NCI-H2171 (cell line): ENCODE results near the gene PDE3A.

Experiments
- DNase-seq: peaks from one replicate; lab custom pipeline; 2025; lab: John Stamatoyannopoulos, UW

Gene PDE3A

DNA sequence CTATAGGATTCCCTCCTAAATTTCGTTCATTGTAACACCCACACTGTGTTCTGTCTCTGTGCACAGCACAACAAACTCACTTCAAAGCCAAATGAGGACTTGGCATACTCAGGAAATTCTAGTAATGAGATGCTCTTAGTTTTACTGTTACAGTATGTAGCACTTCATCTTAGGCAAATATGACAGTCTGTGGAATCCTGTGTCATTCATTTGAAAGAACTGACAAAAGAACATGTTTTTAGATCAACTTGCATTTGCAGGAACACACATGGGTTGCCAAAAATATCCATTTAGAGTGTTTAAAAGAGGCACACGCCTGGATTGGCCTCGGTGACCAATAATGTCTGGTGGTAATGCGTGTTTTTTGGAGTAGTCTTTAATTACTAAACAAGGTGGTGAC is 56.5 kb downstream of the PDE3A start:
- no peak for DNase-seq

DNA sequence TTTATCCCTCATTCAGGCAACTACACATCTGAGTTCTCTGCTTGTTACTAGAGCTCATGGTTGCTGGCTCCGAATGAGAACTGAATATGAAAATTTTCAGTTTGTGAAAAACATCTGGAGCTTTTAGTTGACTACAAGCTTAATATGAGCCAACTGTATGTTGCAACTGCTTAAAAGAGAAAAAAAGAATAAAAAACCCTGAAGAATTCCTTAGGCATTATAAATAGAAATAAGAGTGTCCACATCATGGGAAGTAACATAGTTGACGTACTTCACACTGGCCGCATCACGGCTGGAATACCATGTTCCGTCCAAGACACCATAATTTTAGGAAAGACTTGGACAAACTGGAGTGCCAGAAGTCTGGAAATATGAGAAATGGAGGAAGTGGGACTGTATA is 57.9 kb downstream of the PDE3A start:
- no peak for DNase-seq

DNA sequence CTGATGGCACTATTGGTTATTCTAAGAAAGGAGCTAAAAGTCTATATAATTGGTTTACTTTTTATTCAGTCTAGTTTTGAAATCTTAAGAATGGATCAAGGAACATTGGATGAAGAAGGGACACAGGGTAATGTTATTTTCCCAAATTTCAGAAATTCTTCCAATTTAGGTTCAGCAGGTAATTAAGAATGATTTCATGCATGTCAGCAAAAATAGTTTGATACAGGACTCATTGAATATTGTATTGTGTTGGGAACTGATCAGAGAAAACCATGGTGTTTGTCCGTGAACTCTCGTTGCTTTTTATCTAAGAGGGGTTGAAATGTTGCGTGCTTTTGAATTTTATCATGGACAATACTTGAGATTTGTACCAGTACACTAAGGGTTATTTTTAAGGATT is 58.6 kb downstream of the PDE3A start:
- DNase-seq = no peak

DNA sequence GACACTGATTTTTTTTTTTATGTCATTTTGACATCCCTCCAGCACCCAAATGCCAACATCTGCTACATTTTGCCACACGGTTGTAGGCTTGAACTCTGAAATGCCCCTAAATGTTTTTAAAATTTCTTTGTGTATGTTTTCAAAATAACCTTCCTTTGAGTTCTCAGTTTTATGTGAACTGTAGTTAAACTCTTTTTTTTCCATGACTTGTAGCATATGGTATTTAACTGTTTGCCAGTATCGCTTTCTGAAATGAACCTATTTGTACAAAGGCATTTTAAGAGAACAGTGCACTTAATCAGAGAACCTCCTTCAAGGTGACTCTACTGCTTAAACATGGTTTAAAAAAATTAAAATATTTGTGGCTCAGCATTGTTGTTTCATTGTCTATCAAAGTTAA is 61.5 kb downstream of the PDE3A start:
- no peak for DNase-seq

DNA sequence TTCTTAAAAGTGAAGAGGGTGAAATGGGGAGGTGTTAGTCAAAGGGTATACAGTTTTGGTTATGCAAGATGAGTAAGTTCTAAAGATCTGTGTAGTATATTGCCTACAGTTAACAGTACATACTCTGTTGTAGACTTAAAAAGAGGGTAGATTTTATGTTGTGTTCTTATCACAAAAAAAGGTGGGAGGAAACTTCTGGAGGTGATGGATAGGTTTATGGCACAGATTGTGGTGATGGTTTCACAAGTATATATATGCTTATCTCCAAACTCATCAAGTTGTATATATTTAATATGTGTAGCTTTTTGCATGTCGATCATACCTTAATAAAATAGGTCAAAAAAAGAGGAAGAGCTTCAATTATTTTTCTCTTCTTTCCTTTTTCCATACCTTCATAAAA is 64.0 kb downstream of the PDE3A start:
- DNase-seq = no peak

DNA sequence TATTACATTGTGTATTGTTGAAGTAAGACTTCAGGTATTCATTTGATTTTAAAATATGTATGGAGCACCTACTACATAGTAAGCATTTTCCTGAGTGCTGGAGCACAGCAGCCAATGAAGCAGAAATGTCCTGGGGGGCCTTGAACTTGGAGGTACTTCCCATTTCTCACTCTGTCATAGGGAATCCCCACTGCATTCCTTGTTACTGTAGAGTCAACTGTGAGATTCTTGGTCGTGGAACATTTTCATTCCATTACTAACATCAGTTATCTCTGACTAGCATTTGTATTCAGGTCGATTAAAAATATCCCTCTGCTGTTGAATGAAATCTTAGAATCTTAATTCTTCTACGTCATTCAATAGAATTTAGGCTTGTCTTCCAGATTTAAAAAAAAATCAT is 66.7 kb downstream of the PDE3A start:
- no peak for DNase-seq

DNA sequence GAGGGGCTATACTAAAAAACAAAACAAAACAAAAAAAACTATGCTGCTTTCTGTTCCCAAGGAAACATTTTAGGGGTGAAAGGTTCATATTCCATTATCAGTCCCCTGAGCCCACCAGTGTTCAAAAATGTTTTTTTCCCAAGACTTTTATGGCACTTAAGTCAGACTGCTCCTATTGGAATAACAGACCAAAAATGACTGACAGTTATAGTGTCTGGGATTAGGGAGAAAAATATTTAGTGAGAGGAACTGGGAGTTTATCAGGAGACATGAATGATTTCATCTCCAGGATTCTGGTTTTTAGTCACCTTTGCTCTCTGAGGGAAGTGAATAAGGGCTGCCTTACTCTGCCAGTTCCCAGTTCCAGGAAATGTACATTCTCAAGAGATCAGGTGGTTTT is 68.0 kb downstream of the PDE3A start:
- no peak for DNase-seq

DNA sequence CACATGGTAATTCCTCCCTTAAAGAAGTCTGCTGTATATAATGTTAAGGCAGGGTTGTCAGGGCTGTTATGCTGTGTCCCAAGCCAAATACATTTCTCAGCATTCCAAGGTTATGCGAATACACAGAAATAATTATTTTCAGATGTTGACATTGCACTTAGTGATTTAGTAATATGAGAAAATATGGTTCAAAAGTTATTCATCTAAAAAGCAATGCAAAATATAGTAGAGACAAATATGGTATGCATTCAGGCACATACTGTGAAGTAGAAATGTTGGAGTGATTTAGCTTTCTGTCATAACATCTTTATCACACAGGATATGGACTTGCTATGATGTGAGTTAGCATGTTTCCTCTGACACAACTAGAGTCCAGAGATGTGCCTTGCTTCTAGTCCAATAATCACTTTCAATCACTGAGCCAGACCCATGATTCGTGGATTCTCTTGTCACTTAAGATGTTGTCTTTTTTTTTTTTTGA is 70.0 kb downstream of the PDE3A start:
- no peak for DNase-seq

DNA sequence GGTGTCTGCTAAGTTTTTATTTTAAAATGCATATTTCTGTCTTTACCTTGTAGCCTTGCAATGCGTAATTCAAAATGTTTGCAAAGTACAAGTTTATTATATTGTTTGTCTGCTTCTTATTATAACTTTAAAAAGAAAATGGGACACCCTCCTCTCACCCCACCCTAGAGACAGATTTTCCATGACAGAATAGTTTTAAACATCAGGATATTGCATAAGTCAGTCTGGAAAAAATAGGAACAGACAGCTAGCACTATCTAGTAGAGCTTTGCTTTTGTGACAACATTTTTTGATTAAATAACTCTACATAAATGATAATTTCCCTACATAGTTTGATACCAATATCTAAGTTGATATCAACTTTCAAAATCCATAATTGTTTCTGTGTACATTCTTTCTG is 71.3 kb downstream of the PDE3A start:
- DNase-seq = no peak

DNA sequence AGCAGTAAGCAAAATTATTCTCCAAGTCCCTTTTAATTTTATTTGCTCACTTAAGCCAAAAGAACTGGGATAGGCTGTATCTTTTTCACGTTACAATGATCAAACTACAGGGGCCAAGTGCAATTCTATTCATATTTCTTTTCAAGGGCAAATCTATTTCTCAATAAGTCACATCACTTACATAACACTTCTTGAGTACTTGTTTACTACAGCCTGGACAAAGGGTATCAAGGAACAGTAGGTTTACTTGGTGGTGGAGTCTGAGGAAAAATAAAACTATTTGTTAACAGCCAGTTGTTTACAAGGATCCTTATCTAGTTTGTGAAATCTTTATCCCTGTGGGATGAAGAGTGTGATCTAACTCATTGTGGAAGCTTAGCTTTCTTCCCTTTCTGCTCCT is 72.1 kb downstream of the PDE3A start:
- no peak for DNase-seq

DNA sequence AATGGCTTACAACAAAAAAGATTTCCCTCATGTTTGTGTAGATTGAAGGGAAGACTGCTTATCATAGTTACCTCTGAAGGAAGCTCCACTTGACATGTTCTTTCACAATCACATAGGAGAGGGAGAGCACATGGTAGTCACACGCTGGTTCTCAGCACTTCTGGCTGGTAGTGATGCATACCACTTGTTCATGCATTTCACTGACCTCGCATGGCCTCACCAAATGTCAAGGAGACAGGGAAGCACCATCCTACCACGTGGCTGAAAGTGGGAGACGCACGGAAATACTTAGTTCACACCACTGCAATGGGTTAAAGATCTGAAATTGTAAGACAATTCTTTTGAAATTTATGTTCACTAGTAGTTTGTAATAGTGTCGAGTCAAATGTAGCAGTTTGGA is 74.0 kb downstream of the PDE3A start:
- DNase-seq = no peak

DNA sequence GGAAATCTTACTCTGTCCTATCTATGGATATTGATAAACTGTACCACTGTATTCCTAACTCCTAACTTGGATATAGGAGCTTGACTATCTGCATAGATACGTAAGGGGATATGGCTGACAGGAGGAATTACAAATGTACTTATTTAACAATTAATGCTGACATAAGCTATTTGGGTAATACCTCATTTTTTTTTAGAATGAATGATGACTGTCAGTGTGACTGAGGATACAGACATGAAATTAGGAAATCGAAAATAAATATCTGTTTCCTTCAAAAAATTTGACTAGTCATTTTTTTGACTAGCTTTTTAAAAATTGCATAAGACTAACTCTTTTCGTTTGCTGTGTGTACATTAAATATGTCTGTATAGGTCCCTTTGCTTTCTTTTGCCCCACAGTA is 74.9 kb downstream of the PDE3A start:
- no peak for DNase-seq

DNA sequence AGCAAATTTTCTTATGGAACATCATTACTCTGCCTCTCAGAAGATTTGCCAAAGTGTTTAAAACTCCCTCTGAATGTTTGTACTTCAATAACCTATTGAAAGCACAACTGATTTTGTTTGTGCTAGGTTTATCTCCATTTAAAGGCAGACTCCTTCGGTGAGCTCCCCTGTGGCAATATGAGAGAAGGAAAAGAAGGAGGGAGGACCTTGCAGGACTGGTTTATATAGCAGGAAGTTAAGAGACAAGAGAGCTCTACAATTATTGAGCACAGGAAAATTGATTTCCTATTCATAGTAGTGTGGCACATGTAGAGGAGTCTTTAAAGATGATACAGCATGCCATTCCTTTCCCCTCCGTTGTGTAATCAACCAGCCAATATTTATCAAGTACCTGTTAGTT is 75.5 kb downstream of the PDE3A start:
- DNase-seq = no peak

DNA sequence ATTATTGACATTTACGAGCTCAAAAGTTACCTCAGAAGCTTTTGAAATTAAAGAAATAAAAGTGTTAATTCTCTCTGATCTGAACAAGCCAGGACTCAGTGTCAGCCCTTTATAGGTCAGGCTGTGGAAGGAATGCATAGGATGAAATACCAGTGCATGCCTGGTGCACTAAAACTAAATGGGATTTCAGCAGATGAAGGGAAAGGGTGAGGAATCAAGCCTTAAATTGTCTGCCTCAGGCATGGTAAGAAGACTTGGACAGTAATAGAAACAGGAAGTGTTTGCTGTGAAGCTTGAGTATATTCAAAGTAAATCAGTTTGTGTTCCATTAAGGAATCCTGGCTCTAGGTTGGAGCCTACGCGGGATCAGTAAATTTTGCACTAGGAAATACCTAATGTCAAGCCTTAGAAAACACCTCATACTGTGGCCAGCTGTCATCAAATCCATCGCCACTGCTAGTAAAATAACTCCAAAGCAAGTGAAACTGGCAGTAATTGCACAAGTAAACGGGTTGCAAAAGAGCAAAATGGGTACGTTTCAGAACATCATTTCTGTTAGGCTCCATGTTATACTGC is 76.3 kb downstream of the PDE3A start:
- DNase-seq = no peak

DNA sequence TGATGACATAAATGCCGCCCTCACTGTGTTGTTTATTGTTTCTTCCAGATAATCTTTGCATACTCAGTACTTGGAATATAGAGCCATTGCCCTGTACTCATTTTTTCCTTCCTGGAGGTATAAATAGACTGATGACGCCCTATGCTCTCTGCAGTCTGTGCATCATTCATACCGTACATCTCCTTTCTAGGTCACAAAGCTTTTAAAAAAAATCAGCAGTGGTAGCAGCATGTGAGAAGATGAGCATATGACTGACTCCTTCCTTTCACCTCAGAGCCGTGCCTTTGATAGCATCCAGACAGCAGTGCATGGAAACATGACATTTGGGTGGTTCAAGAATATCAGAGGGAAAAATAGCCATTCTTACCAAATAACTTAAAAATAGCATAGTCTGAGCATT is 77.3 kb downstream of the PDE3A start:
- DNase-seq = no peak

DNA sequence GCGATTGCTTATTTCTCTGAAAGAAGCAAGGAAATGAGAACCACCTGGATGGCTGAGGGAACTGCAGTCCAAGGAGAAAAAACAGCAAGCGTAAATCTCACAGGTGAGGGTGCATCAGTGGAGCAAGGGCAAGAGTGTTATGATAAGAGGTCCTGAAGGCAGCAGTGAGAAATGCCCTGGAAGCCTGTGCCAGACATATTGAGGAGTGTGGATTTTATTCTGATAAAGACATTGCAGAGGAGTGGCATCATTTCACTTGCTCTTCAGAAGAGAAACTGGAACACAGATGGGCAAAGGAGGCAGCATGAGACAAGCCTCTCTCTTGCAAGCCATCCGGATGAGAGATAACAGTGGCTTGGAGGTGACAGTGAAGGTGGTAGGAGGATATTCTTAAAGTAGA is 78.5 kb downstream of the PDE3A start:
- DNase-seq = no peak

DNA sequence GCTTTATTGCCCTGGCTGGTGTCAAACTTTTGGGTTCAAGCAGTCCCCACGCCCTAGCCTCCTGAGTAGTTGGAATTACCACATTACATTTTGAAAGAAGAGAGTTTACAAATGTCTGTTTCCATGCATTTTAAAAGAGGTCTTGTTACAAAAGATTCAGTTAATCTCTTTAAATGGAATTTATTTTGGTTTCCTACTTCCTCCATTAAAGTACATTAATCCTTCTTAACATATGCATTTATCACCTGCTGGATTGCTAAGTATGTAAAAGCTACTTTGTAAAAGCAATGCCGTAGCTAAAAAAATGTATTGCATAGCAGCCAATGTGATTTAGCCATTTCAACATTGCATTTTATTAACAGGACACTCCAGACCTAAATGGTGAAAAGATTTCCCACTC is 80.4 kb downstream of the PDE3A start:
- DNase-seq = no peak

DNA sequence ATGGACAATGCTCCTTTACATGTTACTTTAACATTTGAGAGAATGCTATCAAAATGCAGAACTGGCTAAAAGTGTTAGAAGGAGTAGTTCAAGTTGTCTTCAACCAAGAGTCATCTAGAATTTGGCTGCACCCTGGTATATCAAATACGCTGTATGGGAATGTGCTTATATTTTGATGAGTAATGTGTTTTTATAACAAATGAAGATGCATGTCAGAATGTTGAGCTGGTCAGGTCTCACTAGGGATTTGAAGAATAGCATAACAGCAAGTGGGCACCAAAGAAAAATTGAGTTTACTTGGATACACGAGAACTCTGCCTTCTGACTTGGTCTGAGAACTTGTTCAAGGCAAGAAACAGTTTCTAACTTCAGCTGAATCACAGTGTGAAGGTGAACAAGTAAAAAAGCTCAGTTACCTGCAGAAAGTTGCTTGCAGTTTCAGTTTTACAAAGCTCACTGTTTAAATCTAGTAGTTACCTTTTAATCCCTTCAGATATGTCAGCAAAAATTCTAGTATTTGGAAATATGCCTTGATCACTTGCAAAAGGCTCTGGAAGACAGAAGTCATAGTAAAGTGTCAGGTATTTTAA is 82.3 kb downstream of the PDE3A start:
- no peak for DNase-seq

DNA sequence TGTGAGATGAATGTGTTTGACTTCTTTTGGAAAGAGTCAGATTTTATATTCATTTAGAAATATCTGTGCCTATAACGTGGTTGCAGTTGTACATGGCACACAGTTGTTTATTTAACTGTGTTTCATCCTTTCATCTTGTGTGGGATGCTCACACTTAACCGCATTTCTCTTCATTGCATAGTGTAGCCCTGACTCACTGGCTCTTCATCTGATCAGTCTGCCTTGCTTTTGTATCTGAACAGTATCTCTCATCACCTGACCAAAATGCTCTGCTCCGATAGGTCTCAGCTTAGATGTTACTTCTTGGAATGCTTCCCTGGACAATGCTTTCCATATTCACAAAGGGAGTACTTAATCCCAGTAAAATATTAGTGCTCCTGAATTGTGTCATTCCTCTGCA is 83.4 kb downstream of the PDE3A start:
- DNase-seq = no peak

DNA sequence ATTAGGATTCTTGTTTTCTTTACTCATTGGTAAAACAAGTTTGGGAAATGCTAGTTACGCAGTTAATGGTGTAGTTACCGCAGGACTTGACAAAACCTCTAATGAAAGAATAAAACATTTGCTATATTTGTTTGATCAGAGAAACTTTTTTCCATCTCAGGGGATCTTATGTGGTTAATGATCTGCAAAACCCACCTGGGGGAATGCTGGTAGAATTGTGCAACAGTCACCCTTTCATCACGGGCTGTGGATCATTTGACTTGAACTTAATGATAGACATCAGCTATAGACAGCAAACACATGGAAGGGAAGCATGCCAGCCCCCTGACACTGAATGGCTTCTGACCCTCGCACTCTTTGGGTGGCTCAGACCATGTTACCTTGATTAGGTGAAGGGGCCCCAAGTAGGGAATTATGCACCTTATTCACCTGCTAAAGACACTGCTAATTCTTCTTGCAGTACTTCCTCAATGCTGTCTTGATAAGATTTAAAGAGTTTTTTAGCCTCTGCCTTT is 84.2 kb downstream of the PDE3A start:
- DNase-seq = no peak

DNA sequence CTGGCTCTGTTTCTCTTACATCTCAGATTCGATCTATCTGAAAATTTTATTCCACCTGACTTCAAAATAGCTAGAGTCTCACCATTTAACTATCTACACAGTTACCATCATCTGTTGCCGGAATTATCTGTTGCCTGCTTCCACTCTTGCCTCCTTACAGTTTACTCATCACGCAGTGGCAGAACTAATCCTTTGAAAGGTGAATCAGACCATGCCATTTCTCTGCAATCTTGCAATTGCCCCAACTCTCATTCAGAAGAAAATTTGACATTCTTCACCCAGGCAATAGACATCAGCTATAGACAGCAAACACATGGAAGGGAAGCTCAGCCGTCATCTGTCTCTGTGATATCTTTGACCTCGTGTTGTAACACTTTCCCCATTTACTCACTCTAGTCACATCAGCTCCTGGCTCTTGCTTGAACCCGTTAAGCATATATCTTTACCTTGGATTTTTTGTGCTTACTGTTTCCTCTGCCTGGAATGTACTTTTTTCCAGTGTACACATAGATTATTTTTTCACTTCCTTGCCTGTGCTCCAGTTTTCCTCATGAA is 85.5 kb downstream of the PDE3A start:
- DNase-seq = no peak

DNA sequence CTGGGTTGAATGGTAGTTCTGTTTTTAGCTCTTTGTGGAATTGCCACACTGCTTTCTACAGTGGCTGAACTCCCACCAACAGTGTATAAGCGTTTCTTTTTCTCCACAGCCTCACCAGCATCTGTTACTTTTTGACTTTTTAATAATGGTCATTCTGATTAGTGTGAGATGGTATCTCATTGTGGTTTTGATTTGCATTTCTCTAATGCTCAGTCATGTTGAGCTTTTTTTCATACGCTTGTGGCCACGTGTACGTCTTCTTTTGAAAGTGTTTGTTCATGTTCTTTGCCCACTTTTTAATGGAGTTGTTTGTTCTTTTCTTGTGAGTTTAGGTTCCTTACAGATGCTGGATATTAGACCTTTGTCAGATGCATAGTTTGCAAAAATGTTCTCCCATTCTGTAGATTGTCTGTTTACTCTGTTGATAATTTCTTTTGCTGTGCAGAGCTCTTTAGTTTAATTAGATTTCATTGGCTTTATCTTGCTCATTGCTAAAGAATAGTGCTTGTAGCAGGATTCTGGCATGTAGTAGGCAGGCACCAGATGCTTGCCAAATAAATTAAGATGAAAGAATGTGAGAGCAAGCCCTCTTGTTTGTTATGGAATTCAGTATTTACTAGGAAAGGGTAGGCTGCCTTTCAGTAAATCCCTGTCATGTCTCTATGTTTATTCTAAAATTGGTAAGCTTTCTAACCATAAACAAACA is 86.8 kb downstream of the PDE3A start:
- no peak for DNase-seq

DNA sequence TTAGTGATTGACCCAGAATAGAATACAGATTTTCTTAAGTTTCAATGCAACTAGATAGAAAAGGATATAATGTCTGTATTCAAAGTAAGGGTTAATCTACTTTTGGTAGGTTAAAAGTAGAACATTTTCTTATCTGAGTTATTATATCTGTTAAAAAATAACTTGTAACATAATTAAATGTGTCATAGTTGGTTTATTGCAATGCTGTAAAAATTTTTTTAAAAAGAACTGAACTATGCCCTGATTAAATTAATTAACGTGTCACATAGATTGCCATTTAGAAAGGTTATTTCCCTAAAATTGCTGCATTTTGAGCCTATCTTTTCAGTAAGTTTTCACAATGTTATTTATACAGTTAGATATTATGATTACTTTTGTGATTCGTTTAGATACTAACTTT is 89.2 kb downstream of the PDE3A start:
- no peak for DNase-seq
